Peyer's patch (tissue), 4 donors: ENCODE data around the gene PFN1. TPM values are rescaled to one million over a fixed set of nuclear protein-coding genes. Genes with fewer than 3 reads are reported as not detected.

ENCODE experiments used
- DNase-seq, 3 donors: peaks; one replicate each; pipeline ENCODE4 v3.0.0-alpha.2; 2017 to 2019
- H3K27ac ChIP-seq, 4 donors: fragments of 200-600 bp; sonication (generic); one replicate each; pipeline ENCODE4 v1.5.1; 2016 to 2019
- H3K27me3 ChIP-seq, 2 donors: fragments of 200-600 bp; sonication (generic); one replicate each; pipeline ENCODE4 v1.5.1; 2019
- H3K36me3 ChIP-seq, 3 donors: fragments of 200-600 bp; sonication (generic); one replicate each; pipeline ENCODE4 v1.5.1; 2016 to 2019
- H3K4me1 ChIP-seq, 4 donors: fragments of 200-600 bp; sonication (generic); one replicate each; pipeline ENCODE4 v1.5.1; 2016 to 2019
- H3K4me3 ChIP-seq, 4 donors: fragments of 200-600 bp; sonication (generic); 1 replicate in 3 of 4; 2 replicates in 1 of 4; pipeline ENCODE4 v1.5.1; 2016 to 2019; ENCODE audit warnings: mild to moderate bottlenecking in 1 of 4
- H3K9me3 ChIP-seq, 4 donors: fragments of 200-600 bp; sonication (generic); one replicate each; pipeline ENCODE4 v1.5.1; 2016 to 2019; ENCODE audit warnings: mild to moderate bottlenecking in 1 of 4
- POLR2A ChIP-seq, 2 donors: fragments of 450-650 bp; IDR thresholded peaks; one replicate each; pipeline ENCODE4 v1.5.1; 2017; ENCODE audit warnings: antibody characterized with exemption in 2 of 2, mild to moderate bottlenecking in 2 of 2, moderate library complexity in 2 of 2
- total RNA-seq, 4 donors: library from RNA; depleted of rRNA; stranded (reverse); fragments of >200 nt; gene quantifications; one replicate each; pipeline ENCODE4 v1.1.0, GENCODE V29; 2016
- TF ChIP-seq, protein P1 (sequence below), 6 experiments: fragments of 450-650 bp in 4 of 6; fragments of 200-600 bp in 2 of 6; sonication (generic) in 1 of 6; IDR thresholded peaks; one replicate each; pipeline ENCODE4 v1.5.1; 2017 to 2019; ENCODE audit warnings: antibody characterized with exemption in 6 of 6, mild to moderate bottlenecking in 3 of 6, moderate library complexity in 1 of 6

PFN1 gene
- total RNA-seq, 4 donors from 2014 or later = 530 to 1,064 (median 855) TPM

DNA sequence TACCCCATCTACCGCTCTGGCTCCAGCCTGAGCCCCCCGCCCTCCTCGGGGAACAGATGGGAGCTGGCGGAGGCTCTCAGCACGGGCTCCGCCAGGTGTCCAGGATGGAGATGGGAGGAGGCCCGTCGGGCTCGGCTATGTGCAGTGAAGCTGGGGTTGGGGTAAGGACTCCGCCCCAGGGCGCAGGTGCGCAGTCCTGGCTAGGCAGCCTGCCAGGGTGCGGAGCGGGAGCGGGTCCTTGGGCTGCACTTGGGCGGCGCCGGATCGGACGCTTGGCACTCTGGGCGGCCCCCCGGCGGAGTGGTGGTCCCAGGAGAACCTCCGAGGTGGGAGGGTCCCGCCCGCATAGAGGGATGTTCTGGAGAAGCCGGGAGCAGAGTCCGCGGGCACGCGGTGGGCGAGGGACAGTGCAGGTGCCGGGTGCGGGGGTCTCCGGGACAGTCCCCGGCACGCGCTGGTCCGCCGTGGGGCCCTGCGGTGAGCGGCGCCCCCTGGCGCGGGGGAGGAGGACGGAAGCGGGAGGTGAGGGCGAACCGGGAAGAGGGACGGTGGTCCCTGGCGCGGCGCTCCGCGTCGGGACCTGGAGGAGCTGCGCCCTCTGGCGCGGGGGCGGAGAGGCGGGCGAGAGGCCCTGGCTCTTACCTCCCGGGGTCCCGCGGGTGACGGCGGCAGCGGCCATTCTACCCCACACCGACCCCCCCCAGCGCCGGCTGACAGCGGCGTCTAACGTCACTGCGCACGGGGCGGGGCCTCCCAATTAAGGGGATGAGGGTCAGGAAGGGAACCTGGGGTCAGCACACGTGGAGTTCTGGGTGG lies 38.8 kb upstream of the PFN1 start, which contains the start of gene CAMTA2:
Gene CAMTA2 (minus strand): TSS at position 725 of the 816 bp plus-strand sequence. CDS start 1,453 bp downstream, outside the sequence.
- peak; percentile 92 to 96 (median 94) for DNase-seq
- TF ChIP-seq POLR2A (IDR thresholded peaks at IDR 0.05) = peak; percentile 68 to 73
- TF ChIP-seq, protein P1, sequence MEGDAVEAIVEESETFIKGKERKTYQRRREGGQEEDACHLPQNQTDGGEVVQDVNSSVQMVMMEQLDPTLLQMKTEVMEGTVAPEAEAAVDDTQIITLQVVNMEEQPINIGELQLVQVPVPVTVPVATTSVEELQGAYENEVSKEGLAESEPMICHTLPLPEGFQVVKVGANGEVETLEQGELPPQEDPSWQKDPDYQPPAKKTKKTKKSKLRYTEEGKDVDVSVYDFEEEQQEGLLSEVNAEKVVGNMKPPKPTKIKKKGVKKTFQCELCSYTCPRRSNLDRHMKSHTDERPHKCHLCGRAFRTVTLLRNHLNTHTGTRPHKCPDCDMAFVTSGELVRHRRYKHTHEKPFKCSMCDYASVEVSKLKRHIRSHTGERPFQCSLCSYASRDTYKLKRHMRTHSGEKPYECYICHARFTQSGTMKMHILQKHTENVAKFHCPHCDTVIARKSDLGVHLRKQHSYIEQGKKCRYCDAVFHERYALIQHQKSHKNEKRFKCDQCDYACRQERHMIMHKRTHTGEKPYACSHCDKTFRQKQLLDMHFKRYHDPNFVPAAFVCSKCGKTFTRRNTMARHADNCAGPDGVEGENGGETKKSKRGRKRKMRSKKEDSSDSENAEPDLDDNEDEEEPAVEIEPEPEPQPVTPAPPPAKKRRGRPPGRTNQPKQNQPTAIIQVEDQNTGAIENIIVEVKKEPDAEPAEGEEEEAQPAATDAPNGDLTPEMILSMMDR (IDR thresholded peaks at IDR 0.05) = peak; percentile 65 to 86 (median 76)
- no peaks in the 10 kb centered on the region for H3K27me3 ChIP-seq
- peaks cover 0 to 20% (median 0%) of the 10 kb centered on the region in 3 donors for H3K36me3 ChIP-seq
- peak within 1 kb of the TSS; percentile 76 to 97 (median 89) for H3K4me3 ChIP-seq
- H3K9me3 ChIP-seq = no peaks in the 10 kb centered on the region
- peaks cover 0 to 25% (median 14%) of the 10 kb centered on the region in 4 donors for H3K4me1 ChIP-seq
- peak within 1 kb of the TSS; percentile 90 to 98 (median 93) for H3K27ac ChIP-seq

DNA sequence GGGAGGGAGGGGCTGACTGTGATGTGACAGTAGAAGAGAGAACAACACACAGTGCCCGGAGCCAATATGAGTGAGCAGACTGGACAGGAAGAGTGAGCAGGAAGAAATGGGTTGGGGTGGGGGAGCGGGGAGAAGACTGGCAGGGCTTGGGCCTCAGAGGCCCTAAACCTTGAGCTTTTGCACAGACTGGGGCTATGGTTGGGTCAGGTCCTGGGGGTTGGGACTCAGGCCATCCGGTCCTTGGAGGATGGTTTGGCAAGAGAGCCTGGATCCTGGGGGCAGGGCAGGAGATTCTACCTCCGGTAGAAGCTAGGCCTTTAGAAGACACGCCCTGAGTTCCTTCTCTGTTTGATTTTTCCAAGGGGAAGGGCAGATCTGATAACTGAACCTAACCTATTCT lies 38.1 kb upstream of the PFN1 start:
- Histone ChIP-seq H3K4me3 (peak overlapping the region; percentile 76 to 97 (median 89)), H3K27ac (peak overlapping the region; percentile 90 to 98 (median 93)), H3K27me3 (no peaks in the 10 kb centered on the region), H3K9me3 (no peaks in the 10 kb centered on the region), H3K4me1 (peaks cover 0 to 25% (median 14%) of the 10 kb centered on the region in 4 donors), H3K36me3 (peaks cover 0 to 27% (median 0%) of the 10 kb centered on the region in 3 donors)
- no peak for DNase-seq
- TF ChIP-seq POLR2A (IDR thresholded peaks at IDR 0.05) = no peak
- TF ChIP-seq, protein P1 (IDR thresholded peaks at IDR 0.05) = no peak

DNA sequence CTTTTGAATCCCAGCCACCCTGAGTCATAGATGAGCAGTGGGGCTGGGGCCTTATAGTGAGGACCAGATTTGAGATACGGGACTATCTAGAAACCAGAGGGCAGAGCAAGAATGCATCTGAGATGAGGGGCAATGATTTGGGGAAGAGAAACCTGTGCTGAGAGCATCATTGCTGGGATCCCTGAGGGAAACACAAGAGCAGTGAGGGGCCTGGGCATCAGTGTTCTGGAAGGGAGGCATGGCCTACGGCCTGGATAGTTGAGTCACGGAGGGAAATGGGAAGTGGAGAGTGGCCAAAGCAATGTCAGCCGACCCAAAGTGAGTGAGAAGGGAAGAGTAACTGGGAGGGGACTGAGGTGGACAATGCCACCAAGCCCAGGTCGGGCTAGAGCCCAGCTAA lies 34.0 kb upstream of the PFN1 start:
- Histone ChIP-seq H3K27ac (no peak overlapping the region), H3K4me1 (peaks cover 0 to 23% (median 9%) of the 10 kb centered on the region in 4 donors), H3K9me3 (no peaks in the 10 kb centered on the region), H3K36me3 (peaks cover 0 to 65% (median 0%) of the 10 kb centered on the region in 3 donors), H3K4me3 (no peak overlapping the region), H3K27me3 (no peaks in the 10 kb centered on the region)
- TF ChIP-seq POLR2A (IDR thresholded peaks at IDR 0.05) = no peak
- TF ChIP-seq, protein P1 (IDR thresholded peaks at IDR 0.05) = no peak
- DNase-seq = no peak

DNA sequence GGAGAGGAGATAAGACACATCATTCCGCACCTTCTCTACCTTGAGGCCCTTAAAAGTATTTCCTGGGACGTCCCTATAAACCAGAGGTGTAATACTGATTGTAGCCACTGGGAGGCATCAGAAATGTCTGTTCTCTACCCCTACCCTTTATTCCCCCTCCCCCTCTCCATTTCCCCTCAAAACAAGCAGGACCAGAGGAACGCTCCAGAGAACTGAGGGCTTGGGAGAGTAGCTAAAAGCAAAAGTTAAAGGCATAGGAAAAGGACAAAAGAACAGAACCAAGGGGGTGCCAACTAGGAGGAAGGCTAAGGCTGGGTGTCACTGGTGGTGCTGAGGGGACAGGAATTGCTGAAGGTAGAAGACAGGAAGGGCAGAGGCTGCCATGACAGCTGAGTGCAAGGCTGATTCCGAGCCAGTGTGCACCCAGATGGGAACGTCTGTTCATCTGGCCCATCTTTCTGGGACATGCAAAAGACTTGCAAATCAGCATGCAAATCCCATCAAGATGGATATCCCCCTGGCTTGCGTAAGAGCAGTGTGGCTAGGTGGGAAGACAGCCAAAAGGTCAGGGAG lies 32.4 kb upstream of the PFN1 start:
- Histone ChIP-seq H3K36me3 (peaks cover 0 to 76% (median 0%) of the 10 kb centered on the region in 3 donors), H3K4me3 (no peak overlapping the region), H3K27me3 (no peaks in the 10 kb centered on the region), H3K9me3 (no peaks in the 10 kb centered on the region), H3K4me1 (peaks cover 0 to 11% (median 2%) of the 10 kb centered on the region in 4 donors), H3K27ac (peak overlapping the region in 1 of 4 donors; percentile 11)
- DNase-seq = peak in 1 of 3 donors; percentile 35
- TF ChIP-seq, protein P1 (IDR thresholded peaks at IDR 0.05) = peak; percentile 71 to 89 (median 85)
- no peak for TF ChIP-seq POLR2A (IDR thresholded peaks at IDR 0.05)

DNA sequence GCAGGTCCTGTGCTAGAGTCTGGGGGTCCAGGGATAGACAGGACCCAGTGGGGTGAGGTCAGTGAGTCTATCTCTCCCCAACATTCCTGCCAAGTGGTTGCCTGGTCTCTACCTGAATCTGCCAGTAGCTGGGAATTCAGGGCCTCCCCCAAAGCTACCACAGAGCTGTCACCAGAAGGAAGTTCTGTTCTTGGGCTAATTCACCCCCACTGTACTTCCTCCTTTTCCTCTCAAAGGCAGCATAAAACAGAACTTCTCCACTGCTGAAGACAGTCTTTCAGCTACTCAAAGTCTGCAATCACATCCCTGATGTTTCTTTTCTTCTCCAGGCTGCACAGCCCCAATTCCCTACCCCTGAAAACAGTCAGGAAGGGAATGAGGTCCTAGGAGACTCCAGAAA lies 30.4 kb upstream of the PFN1 start:
- Histone ChIP-seq H3K27ac (peak overlapping the region in 1 of 4 donors; percentile 36), H3K36me3 (peaks cover 0 to 74% (median 0%) of the 10 kb centered on the region in 3 donors)

More for the DNA sequence above, 30.4 kb upstream of the PFN1 start:
- Histone ChIP-seq H3K9me3 (no peaks in the 10 kb centered on the region), H3K27me3 (no peaks in the 10 kb centered on the region), H3K4me1 (peaks cover 0 to 10% (median 2%) of the 10 kb centered on the region in 4 donors), H3K4me3 (no peak overlapping the region)
- DNase-seq = no peak
- TF ChIP-seq POLR2A (IDR thresholded peaks at IDR 0.05) = no peak
- TF ChIP-seq, protein P1 (IDR thresholded peaks at IDR 0.05) = no peak
